GM21390 (cell line): ENCODE measurements around the gene PTPRN2.

Experiments used
- ATAC-seq: cut with Tn5 transposase; IDR thresholded peaks from one replicate; pipeline ENCODE4 v1.9.1; 2021; ENCODE audit not compliant: unreplicated experiment

Gene PTPRN2

GRCh38 chr7:158085741-158086695 is 501.6 kb downstream of the PTPRN2 start:
- ATAC-seq: no peak

DNA sequence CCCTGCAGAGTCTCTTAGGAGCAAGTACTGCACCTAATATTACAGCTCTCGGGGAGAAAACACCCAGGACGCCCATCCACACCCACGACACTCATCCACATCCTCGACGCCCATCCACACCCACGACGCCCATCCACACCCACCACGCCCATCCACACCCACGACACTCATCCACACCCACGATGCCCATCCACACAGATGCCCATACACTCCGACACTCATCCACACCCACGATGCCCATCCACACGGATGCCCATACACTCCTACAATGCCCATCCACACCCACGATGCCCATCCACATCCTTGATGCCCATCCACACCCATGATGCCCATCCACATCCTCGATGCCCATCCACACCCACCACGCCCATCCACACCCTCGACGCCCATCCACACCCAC is 503.1 kb downstream of the PTPRN2 start:
- ATAC-seq: no peak

DNA sequence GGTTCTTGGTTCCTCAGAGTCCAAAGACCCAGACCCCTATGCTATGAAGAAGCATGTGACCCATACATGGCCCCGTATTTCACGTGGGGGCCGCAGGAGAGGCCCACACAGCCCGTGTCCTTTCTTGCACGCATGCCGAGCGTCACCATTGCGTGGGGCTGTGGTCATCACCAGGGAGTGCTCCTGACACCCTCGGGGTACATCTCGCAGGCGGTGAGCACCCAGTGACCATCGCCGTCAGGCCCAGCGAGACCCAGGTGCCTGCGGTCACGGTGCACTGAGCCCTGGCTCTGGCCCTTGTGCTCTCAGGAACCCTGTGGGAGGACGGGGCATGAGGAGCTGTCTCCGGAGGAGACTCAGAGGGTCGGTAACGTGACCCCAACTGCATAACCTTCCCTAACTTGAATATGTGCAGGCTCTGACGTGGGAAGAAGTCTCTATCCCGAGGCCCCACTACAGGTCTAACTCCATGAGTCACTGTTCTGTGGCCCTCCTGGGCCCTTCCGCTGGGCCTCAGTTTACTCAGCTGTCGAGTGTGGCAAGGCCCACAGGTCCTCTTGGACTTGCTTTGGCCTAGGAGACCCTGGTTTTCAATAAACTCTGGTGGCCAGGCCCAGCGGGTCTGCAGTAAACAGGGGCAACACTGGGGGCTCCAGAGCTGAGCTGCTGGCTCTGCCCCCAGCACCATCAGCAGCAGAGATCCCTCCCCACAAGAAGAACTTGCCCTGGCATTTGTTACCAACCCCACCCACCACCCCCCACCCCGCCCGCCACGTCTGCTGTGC is 503.9 kb downstream of the PTPRN2 start:
- no peak for ATAC-seq

GRCh38 chr7:158082761-158083160 is 504.9 kb downstream of the PTPRN2 start:
- no peak for ATAC-seq

DNA sequence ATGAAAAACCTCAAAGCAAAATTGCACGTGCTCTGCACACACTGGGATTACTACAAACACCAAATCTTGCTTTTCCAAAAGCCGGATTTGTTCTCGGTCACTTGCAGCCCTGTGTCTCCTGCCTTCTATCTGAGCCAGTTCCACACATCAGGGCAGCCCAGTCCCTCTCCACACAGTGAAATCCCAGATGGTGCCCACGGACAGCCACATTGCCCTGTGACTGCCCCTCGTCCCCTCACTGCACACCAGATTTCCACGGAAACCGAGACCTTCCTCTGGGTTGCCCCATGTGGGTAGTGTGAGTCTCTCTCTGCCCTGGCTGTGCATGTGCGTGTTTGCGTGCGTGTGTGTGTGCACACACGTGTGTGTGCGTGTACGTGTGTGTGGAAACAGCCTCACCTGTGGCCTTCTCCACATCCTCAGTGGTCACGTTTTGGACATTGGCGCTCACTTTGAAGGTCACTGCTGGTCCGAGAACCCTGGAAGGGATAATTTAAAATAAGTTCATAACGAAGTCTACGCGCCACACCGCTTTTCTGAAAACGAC is 506.7 kb downstream of the PTPRN2 start:
- ATAC-seq: no peak

DNA sequence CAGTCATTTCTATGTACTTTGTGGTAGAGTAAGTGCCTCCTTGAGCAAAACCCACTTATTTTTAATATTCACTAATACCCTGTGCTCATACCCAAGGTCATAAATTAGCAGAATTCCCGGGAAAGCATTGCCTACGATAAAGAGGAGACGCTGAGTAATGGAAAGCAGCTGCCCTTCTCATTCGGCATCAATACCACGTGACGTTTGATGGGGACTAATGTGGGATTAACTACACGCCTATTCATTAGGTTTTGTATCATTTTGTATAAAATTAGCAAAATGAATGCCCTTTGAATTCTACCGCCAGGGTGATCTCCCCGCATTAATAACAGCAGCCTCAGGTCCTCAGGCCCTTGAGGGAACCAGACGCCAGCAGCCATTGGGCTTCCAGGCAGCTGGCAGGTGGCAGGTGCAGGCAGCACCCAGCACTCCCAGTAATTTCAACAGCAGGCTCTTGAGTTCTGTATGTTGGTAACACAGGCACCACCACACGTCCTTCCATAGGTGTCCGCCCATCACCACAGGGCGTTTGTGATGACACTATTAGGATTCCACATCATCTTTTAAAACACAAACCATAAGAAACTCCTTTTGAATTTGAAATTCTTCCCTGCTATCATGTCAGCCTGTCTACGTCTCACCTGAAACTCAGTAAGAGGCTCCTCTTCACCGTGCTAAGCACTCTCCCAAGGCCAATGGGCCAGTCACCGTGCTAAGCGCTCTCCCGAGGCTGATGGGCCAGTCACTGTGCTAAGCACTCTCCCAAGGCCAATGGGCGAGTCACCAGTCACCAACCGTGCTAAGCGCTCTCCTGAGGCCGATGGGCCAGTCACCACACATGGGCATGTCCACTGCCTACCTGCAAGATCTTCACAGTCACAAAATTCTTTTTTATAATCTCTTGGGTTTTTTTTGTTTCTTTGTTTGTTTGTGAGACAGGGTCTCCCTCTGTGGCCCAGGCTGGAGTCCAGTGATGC is 509.4 kb downstream of the PTPRN2 start:
- no peak for ATAC-seq

DNA sequence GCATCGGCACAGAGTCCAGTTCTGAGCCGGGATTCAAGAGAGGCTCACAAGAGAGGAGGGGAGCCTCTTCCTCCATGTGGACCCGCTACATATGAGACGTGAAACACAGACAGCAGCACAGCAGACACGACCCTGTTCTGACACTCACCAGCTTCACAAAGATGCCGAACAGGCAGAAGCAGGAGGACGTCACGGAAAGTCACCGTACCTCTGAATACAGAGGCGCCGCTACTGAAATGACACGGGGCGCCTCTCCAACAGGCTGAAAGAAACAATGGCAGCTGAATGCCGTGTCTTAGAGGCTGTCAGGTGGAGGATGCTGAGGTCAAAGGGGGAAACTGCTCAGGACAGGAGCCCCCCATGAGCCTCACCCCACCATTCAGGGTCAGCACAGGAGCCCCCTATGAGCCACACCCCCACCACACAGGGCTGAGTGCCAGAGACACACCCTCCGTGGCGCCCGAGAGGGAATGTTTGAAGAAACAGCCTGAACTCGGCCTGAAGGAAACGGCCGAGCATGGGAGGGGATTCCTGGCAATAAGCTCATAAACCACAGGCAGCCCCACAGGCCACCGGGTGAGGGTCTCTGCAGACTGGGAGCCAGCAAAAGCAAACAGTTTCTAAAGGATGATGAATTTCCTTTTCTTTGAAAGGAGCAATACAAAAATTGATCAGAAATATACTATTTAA is 510.3 kb downstream of the PTPRN2 start:
- ATAC-seq: no peak

DNA sequence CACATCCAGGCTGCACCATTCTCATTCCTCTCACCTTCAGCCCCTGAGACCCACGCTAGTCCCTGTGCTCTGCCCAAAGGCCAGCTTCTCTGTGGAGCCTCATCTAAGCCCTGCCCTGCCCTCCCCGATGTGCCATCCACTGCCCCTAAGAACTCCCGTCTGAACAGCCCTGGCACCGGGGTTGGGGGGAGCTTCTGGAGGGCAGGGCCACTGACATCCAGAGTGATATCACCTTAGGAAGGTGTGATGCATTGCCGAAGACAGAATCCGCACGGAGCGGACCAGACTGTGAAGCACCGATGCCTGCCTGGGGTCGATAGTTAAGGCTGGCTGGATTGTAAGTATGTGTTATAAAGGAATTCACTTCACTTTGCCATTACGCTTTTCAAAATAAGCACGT is 511.0 kb downstream of the PTPRN2 start:
- no peak for ATAC-seq

DNA sequence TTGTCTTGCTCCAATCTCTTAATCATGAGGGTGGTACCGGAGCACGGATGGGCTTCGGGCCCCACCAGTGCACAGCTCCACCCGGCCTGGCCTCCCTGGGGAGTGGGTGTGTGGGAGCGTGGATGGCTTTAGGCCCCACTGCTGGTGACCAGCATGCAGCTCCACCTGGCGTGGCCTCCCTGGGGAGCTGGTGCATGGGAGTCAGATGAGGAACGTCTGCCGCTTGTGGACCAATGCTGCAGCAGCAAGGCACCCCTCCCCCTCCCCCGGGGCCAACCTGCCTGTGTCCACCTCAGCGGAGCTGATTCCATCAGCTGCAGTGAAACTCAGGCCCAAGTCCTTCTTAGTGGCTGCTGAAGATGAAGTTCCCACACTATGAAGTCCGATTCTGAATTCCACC is 511.4 kb downstream of the PTPRN2 start:
- ATAC-seq: no peak

- no peak for ATAC-seq
These were observed 512.0 kb downstream of the PTPRN2 start for GRCh38 chr7:158075633-158076001.

- ATAC-seq: no peak
These were observed 512.6 kb downstream of the PTPRN2 start for GRCh38 chr7:158074896-158075632.

DNA sequence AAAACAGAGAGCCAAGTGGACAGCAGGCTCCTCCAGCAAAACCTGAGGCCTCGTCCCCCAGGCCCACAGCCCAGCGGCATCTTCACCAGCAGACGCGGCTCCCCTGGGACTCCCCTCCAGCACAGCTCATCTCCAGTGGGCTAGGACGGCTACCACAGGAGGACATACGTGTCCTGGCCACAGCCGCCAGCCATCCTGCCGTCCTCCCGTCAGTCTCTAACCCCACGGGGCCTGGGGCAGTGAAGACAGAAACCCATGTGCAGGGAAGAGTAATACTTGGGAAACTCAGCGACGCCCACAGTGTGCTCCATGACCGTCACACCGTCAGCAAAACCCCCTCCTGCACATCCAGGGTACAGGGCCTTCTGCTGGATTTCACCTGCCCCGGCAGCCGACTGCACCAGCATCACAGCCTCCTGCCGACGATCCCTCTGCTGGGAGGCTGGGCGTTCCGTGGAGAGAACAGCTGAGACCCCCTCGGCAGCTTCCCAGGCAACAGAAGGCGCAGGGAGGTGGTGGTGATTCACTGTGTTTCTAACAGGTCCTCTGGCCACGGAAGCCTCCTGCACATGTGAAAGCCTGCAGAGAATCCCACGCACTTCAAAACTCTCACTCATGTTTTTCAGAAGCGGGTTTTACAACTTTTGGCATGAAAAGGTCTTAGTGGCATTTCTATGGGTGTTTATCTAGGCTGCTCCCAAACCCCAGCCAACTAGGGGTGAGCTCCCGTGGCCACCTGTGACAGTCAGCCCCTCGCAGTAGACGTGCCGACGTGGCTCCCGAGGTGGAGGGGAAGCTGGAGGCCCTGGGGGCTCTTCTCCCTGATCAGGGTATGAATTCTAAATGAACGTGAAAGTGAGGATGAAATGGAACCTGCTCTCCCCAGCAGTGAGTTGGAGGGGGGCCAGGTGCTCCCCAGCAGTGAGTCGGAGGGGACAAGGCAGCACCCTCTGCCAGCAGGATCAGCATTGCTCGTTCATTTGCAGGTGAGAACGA is 513.5 kb downstream of the PTPRN2 start:
- no peak for ATAC-seq

- no peak for ATAC-seq
These were observed 514.5 kb downstream of the PTPRN2 start for GRCh38 chr7:158072991-158073730.

DNA sequence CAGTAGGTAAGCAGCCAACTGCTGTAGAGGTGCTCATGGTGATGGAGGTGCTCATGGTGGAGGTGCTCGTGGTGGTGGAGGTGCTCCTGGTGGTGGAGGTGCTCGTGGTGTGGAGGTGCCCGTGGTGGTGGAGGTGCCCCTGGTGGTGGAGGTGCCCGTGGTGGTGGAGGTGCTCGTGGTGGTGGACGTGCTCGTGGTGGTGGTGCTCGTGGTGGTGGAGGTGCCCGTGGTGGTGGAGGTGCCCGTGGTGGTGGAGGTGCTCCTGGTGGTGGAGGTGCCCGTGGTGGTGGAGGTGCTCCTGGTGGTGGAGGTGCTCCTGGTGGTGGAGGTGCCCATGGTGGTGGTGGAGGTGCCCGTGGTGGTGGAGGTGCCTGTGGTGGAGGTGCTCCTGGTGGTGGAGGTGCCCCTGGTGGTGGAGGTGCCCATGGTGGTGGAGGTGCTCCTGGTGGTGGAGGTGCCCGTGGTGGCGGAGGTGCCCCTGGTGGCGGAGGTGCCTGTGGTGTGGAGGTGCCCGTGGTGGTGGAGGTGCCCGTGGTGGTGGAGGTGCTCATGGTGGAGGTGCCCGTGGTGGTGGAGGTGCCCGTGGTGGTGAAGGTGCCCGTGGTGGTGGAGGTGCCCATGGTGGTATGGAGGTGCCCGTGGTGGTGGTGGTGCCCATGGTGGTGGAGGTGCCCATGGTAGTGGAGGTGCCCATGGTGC is 517.3 kb downstream of the PTPRN2 start:
- no peak for ATAC-seq

DNA sequence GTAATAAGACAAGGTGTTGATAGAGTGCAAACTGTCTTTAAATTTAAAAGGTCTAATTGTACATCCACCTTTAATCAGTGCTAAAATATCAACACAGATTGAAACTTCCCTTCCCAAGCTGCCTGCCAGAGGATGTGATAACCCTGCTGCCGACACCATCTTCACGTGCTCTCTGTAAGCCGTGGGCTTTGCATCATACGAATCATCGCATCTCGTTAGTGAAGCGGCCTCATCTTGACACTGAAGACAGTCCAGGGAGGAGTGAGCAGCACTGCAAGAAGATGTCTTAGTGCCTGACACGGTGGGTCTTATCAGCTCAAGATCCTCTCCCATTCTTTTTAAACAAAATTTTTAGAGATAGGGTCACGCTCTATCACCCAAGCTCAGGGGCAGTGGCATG is 518.8 kb downstream of the PTPRN2 start:
- no peak for ATAC-seq

- ATAC-seq: no peak
These were observed 519.6 kb downstream of the PTPRN2 start for GRCh38 chr7:158067931-158068482.
